Thyroid gland (tissue), 4 donors: Measurements from ENCODE around the gene HOXA5.

ENCODE experiments used
- CTCF ChIP-seq, 6 experiments: fragments of 200-600 bp in 3 of 6; fragments of 450-650 bp in 3 of 6; sonication (generic) in 3 of 6; IDR thresholded peaks; one replicate each; pipeline ENCODE4 v1.5.1; 2016 to 2019; ENCODE audit warnings: antibody characterized with exemption in 6 of 6, mild to moderate bottlenecking in 2 of 6, inconsistent platforms in 1 of 6, moderate library complexity in 1 of 6
- POLR2A ChIP-seq, 2 donors: fragments of 450-650 bp; IDR thresholded peaks; one replicate each; pipeline ENCODE4 v1.6.1; 2017; ENCODE audit warnings: antibody characterized with exemption in 2 of 2, mild to moderate bottlenecking in 2 of 2, moderate library complexity in 1 of 2

- TF ChIP-seq CTCF (IDR thresholded peaks at IDR 0.05), result no peak
- no peak for TF ChIP-seq POLR2A (IDR thresholded peaks at IDR 0.05)
Measured at GRCh38 chr7:27144781-27145164, 1.3 kb upstream of the HOXA5 start.
